Measurements from ENCODE around the gene DGKD. TPM values are rescaled to one million over a fixed set of nuclear protein-coding genes. Genes with fewer than 3 reads are reported as not detected.

Gene DGKD
- total RNA-seq, 1 experiment from 2014 or later: 41.4 TPM

GRCh38 chr2:233440314-233440713 lies 86.0 kb downstream of the DGKD start:
- H3K36me3 Mint-ChIP-seq: peaks cover 5% of the 10 kb centered on the region; the same call in 1 of the 2 replicates
- ChIA-PET POLR2A (no interaction called here), CTCF (interaction anchor here (1.2 to 1.7 kb wide), 2 partner anchors 9 to 36 kb away, joined by 4 to 6 read pairs; no protein-coding TSS in a partner anchor)
- DNase-seq (ENCODE audit: low spot score) (no peak), ATAC-seq (no peak)
- H3K27me3 Mint-ChIP-seq (ENCODE audit: low read depth): no peaks in the 10 kb centered on the region
- H3K27ac Mint-ChIP-seq: no peak overlapping the region
- no peaks in the 10 kb centered on the region for H3K4me1 Mint-ChIP-seq
- no peaks in the 10 kb centered on the region for H3K9me3 Mint-ChIP-seq
- H3K4me3 Mint-ChIP-seq: no peak overlapping the region
- TF ChIP-seq OVOL2 (CRISPR knock-in tag; IDR thresholded peaks at IDR 0.05; ENCODE audit: borderline replicate concordance) (no peak), SMAD4 (CRISPR knock-in tag; IDR thresholded peaks at IDR 0.05) (no peak), PRRX2 (CRISPR knock-in tag; IDR thresholded peaks at IDR 0.05) (no peak), ETV6 (CRISPR knock-in tag; IDR thresholded peaks at IDR 0.05) (no peak), ZNF138 (CRISPR knock-in tag; conservative IDR thresholded peaks at IDR 0.05) (no peak), CTCF (IDR thresholded peaks at IDR 0.05) (no peak), MAX (CRISPR knock-in tag; IDR thresholded peaks at IDR 0.05) (no peak), SOX15 (CRISPR knock-in tag; IDR thresholded peaks at IDR 0.05) (no peak), ATF2 (CRISPR knock-in tag; IDR thresholded peaks at IDR 0.05; ENCODE audit: borderline replicate concordance, low read depth) (no peak), IRF1 (CRISPR knock-in tag; IDR thresholded peaks at IDR 0.05) (no peak), E2F1 (CRISPR knock-in tag; IDR thresholded peaks at IDR 0.05) (no peak), ZBTB43 (CRISPR knock-in tag; IDR thresholded peaks at IDR 0.05) (no peak), AR (CRISPR knock-in tag; IDR thresholded peaks at IDR 0.05) (no peak)

GRCh38 chr2:233440714-233441113 lies 86.4 kb downstream of the DGKD start:
- no peak for DNase-seq (ENCODE audit: low spot score)
- Mint-ChIP-seq H3K36me3 (peaks cover 6% of the 10 kb centered on the region), H3K4me1 (no peaks in the 10 kb centered on the region), H3K27ac (peak overlapping the region; percentile 74), H3K9me3 (no peaks in the 10 kb centered on the region), H3K27me3 (ENCODE audit: low read depth) (no peaks in the 10 kb centered on the region), H3K4me3 (no peak overlapping the region)
- CTCF ChIA-PET: interaction anchor here (1.2 to 1.7 kb wide), 2 partner anchors 8 to 36 kb away, joined by 4 to 6 read pairs; no protein-coding TSS in a partner anchor
- POLR2A ChIA-PET: no interaction called here
- ATAC-seq: no peak
- TF ChIP-seq E2F5 (CRISPR knock-in tag; IDR thresholded peaks at IDR 0.05): no peak
- TF ChIP-seq GTF2I (CRISPR knock-in tag; conservative IDR thresholded peaks at IDR 0.05): no peak
- no peak for TF ChIP-seq AFF4 (CRISPR knock-in tag; IDR thresholded peaks at IDR 0.05; ENCODE audit: borderline replicate concordance)
- no peak for TF ChIP-seq CDX4 (CRISPR knock-in tag; IDR thresholded peaks at IDR 0.05; ENCODE audit: borderline replicate concordance)
- TF ChIP-seq MAX (CRISPR knock-in tag; IDR thresholded peaks at IDR 0.05): no peak
- no peak for TF ChIP-seq NR3C1 (CRISPR knock-in tag; conservative IDR thresholded peaks at IDR 0.05; ENCODE audit: low read depth)
- no peak for TF ChIP-seq ZBTB21 (CRISPR knock-in tag; IDR thresholded peaks at IDR 0.05; ENCODE audit: borderline replicate concordance)
